ENCODE results near the gene MARK3.

The MARK3 gene

GRCh38 chr14:103540821-103541708 lies 155.8 kb downstream of the MARK3 start:
- no peak for DNase-seq

- no peak for DNase-seq
These were observed 156.7 kb downstream of the MARK3 start for GRCh38 chr14:103541709-103542604.

- no peak for DNase-seq
These were observed 157.4 kb downstream of the MARK3 start for GRCh38 chr14:103542605-103543088.

GRCh38 chr14:103543140-103543539 lies 157.9 kb downstream of the MARK3 start:
- no peak for DNase-seq

GRCh38 chr14:103543721-103544387 lies 158.6 kb downstream of the MARK3 start:
- DNase-seq, result no peak

GRCh38 chr14:103544388-103545218 lies 159.4 kb downstream of the MARK3 start:
- DNase-seq, result no peak

- no peak for DNase-seq
These were observed 160.2 kb downstream of the MARK3 start for GRCh38 chr14:103545219-103545914.

- no peak for DNase-seq
These were observed 160.9 kb downstream of the MARK3 start for GRCh38 chr14:103545915-103546651.

GRCh38 chr14:103546652-103547454 lies 161.6 kb downstream of the MARK3 start:
- DNase-seq, result peak; percentile 66 to 73

- DNase-seq, result no peak
These were observed 162.3 kb downstream of the MARK3 start for GRCh38 chr14:103547455-103547940.

GRCh38 chr14:103547941-103548462 lies 162.8 kb downstream of the MARK3 start:
- no peak for DNase-seq

GRCh38 chr14:103548463-103549351 lies 163.5 kb downstream of the MARK3 start:
- no peak for DNase-seq

- DNase-seq, result no peak
These were observed 164.4 kb downstream of the MARK3 start for GRCh38 chr14:103549361-103550311.

GRCh38 chr14:103550451-103551337 lies 165.5 kb downstream of the MARK3 start:
- no peak for DNase-seq

- DNase-seq, result no peak
These were observed 166.1 kb downstream of the MARK3 start for GRCh38 chr14:103551338-103551762.
